Tibial nerve (tissue), 3 donors: ENCODE data around the gene TNNC1.

Experiments
- POLR2A ChIP-seq, 2 donors: fragments of 450-650 bp; IDR thresholded peaks; one replicate each; pipeline ENCODE4 v1.6.1; 2017; ENCODE audit warnings: antibody characterized with exemption in 2 of 2, mild to moderate bottlenecking in 2 of 2, moderate library complexity in 2 of 2
- TF ChIP-seq, protein P1 (sequence below), 5 experiments: fragments of 200-600 bp in 3 of 5; fragments of 450-650 bp in 2 of 5; sonication (generic) in 3 of 5; IDR thresholded peaks; one replicate each; pipeline ENCODE4 v1.5.1; 2016 to 2019; ENCODE audit warnings: antibody characterized with exemption in 5 of 5, mild to moderate bottlenecking in 3 of 5, moderate library complexity in 2 of 5

DNA sequence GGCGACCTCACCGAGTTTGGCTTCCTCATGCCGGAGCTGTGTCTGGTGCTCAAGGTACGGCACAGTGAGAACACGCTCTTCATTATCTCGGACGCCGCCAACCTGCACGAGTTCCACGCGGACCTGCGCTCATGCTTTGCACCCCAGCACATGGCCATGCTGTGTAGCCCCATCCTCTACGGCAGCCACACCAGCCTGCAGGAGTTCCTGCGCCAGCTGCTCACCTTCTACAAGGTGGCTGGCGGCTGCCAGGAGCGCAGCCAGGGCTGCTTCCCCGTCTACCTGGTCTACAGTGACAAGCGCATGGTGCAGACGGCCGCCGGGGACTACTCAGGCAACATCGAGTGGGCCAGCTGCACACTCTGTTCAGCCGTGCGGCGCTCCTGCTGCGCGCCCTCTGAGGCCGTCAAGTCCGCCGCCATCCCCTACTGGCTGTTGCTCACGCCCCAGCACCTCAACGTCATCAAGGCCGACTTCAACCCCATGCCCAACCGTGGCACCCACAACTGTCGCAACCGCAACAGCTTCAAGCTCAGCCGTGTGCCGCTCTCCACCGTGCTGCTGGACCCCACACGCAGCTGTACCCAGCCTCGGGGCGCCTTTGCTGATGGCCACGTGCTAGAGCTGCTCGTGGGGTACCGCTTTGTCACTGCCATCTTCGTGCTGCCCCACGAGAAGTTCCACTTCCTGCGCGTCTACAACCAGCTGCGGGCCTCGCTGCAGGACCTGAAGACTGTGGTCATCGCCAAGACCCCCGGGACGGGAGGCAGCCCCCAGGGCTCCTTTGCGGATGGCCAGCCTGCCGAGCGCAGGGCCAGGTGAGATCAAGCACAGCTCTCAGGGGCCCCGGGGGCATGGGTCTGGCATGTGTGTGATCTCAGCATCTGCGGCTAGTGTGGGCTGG, 34.2 kb upstream of the TNNC1 start:
- TF ChIP-seq, protein P1, sequence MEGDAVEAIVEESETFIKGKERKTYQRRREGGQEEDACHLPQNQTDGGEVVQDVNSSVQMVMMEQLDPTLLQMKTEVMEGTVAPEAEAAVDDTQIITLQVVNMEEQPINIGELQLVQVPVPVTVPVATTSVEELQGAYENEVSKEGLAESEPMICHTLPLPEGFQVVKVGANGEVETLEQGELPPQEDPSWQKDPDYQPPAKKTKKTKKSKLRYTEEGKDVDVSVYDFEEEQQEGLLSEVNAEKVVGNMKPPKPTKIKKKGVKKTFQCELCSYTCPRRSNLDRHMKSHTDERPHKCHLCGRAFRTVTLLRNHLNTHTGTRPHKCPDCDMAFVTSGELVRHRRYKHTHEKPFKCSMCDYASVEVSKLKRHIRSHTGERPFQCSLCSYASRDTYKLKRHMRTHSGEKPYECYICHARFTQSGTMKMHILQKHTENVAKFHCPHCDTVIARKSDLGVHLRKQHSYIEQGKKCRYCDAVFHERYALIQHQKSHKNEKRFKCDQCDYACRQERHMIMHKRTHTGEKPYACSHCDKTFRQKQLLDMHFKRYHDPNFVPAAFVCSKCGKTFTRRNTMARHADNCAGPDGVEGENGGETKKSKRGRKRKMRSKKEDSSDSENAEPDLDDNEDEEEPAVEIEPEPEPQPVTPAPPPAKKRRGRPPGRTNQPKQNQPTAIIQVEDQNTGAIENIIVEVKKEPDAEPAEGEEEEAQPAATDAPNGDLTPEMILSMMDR (IDR thresholded peaks at IDR 0.05), result no peak
- no peak for TF ChIP-seq POLR2A (IDR thresholded peaks at IDR 0.05)
